Measurements from ENCODE around the gene SDK2. TPM values are rescaled to one million over a fixed set of nuclear protein-coding genes. Genes with fewer than 3 reads are reported as not detected.

SDK2 gene
- total RNA-seq, 2 donors from 2014 or later = 1.5 to 5.6 TPM

- no peak for DNase-seq (ENCODE audit: low spot score)
- TF ChIP-seq, protein P1, sequence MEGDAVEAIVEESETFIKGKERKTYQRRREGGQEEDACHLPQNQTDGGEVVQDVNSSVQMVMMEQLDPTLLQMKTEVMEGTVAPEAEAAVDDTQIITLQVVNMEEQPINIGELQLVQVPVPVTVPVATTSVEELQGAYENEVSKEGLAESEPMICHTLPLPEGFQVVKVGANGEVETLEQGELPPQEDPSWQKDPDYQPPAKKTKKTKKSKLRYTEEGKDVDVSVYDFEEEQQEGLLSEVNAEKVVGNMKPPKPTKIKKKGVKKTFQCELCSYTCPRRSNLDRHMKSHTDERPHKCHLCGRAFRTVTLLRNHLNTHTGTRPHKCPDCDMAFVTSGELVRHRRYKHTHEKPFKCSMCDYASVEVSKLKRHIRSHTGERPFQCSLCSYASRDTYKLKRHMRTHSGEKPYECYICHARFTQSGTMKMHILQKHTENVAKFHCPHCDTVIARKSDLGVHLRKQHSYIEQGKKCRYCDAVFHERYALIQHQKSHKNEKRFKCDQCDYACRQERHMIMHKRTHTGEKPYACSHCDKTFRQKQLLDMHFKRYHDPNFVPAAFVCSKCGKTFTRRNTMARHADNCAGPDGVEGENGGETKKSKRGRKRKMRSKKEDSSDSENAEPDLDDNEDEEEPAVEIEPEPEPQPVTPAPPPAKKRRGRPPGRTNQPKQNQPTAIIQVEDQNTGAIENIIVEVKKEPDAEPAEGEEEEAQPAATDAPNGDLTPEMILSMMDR (IDR thresholded peaks at IDR 0.05) = no peak
- Histone ChIP-seq H3K4me1 (peaks cover 0 to 35% of the 10 kb centered on the region in 2 donors), H3K9me3 (no peaks in the 10 kb centered on the region), H3K27ac (no peak overlapping the region), H3K4me3 (no peak overlapping the region), H3K27me3 (no peaks in the 10 kb centered on the region), H3K36me3 (no peaks in the 10 kb centered on the region)
Observed at GRCh38 chr17:73363442-73364154, 280.6 kb downstream of the SDK2 start.

- Histone ChIP-seq H3K4me3 (no peak overlapping the region), H3K4me1 (peaks cover 0 to 35% of the 10 kb centered on the region in 2 donors), H3K9me3 (no peaks in the 10 kb centered on the region), H3K27me3 (no peaks in the 10 kb centered on the region), H3K36me3 (no peaks in the 10 kb centered on the region), H3K27ac (no peak overlapping the region)
- TF ChIP-seq, protein P1 (IDR thresholded peaks at IDR 0.05) = no peak
- no peak for DNase-seq (ENCODE audit: low spot score)
Observed at GRCh38 chr17:73362697-73363096, 281.5 kb downstream of the SDK2 start.

- no peaks in the 10 kb centered on the region for H3K36me3 ChIP-seq
- H3K27me3 ChIP-seq = no peaks in the 10 kb centered on the region
- no peak overlapping the region for H3K27ac ChIP-seq
- peaks cover 0 to 38% of the 10 kb centered on the region in 2 donors for H3K4me1 ChIP-seq
- TF ChIP-seq, protein P1 (IDR thresholded peaks at IDR 0.05) = no peak
- DNase-seq (ENCODE audit: low spot score) = no peak
- no peak overlapping the region for H3K4me3 ChIP-seq
- no peaks in the 10 kb centered on the region for H3K9me3 ChIP-seq
Observed at GRCh38 chr17:73360961-73361761, 283.1 kb downstream of the SDK2 start.

GRCh38 chr17:73359987-73360410 lies 284.2 kb downstream of the SDK2 start:
- H3K27me3 ChIP-seq = no peaks in the 10 kb centered on the region
- H3K4me1 ChIP-seq = peaks cover 0 to 29% of the 10 kb centered on the region in 2 donors
- no peak for DNase-seq (ENCODE audit: low spot score)
- TF ChIP-seq, protein P1 (IDR thresholded peaks at IDR 0.05) = no peak
- no peak overlapping the region for H3K4me3 ChIP-seq
- H3K27ac ChIP-seq = no peak overlapping the region
- H3K9me3 ChIP-seq = no peaks in the 10 kb centered on the region
- H3K36me3 ChIP-seq = no peaks in the 10 kb centered on the region

DNA sequence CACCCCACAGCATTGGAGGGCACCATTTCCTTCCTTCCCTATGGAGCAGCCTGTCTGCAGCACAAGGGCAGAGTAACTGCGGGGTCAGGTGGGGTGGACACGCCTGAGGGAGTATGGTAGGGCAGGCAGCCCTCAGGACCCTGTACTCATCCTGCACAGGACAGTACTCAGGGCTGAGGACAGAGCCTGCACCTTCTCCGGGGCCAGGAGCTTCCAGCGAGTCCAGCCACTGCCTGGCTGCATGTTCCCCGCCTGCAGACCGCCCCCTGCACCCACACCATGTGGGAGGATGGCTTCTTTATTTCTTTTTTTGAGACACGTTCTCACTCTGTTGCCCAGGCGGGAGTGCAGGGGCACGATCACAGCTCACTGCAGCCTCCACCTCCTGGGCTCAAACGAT lies 284.9 kb downstream of the SDK2 start:
- no peaks in the 10 kb centered on the region for H3K9me3 ChIP-seq
- no peaks in the 10 kb centered on the region for H3K36me3 ChIP-seq
- peaks cover 0 to 28% of the 10 kb centered on the region in 2 donors for H3K4me1 ChIP-seq
- H3K4me3 ChIP-seq = no peak overlapping the region
- no peaks in the 10 kb centered on the region for H3K27me3 ChIP-seq
- H3K27ac ChIP-seq = no peak overlapping the region
- DNase-seq (ENCODE audit: low spot score) = no peak
- TF ChIP-seq, protein P1 (IDR thresholded peaks at IDR 0.05) = no peak

Data from right atrium auricular region (tissue), 2 donors.